Measurements from ENCODE around the gene NDUFA3.
"Not testable (repeated sequence)": the region's sequence is repeated elsewhere in the genome, so short reads cannot be mapped to it uniquely, and the experiment has no call there.

Gene NDUFA3

DNA sequence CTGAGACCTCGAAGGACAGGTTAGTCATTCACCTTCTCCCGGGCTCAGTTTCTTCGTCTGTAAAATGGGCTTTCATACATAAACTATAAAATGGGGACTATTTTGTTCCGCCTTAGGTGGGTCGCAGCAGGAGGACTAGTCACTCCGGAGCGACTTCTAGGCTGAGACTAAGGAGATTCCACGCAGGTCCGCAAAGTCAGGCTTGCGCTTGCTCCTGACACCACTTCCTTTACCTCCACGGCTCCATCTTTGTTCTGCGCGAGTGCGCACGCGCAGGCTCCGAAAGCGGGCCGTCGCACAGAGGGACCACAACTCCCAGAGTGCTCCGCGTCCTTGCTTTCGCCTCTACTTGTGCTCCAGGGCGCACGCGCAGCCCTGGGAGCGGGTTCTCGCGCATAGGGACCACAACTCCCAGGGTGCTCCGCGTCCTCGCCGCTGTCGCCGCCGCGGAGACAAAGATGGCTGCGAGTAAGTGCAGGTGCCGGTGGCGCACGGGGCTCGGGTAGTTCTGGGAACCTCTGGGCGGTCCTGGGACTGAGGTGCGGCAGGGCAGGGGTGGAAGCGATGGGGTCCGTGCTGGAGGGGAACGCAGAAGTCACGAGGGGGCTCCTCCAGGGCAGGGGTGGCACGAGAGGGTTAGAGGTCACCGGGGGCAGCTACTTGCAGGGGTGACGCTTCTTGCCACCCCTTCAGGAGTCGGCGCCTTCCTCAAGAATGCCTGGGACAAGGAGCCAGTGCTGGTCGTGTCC, at the start of gene NDUFA3:
TSS of gene NDUFA3 (plus strand) at position 435 of the 749 bp plus-strand sequence. CDS start at position 459, 24 bp downstream.
- DNase-seq (ENCODE audit: low spot score): peak; percentile 98

DNA sequence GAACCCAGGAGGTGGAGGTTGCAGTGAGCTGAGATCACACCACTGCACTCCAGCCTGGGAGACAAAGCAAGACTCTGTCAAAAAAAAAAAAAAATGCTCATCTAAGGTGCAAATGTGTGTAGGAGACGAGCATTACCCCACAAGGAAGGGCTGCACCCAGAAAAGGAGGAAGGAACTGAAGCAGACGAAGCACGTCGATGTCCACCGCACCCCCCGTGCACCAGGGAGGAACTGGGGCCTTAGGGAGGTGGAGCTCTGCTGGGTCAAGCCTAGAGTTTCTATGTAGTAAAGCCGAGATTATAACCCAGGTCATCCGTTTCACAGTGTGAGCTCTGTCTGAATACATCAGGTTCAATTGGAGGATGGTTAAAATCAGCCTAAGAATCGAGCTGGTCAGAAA, 40.0 kb upstream of the NDUFA3 start:
- DNase-seq (ENCODE audit: low spot score): no peak

DNA sequence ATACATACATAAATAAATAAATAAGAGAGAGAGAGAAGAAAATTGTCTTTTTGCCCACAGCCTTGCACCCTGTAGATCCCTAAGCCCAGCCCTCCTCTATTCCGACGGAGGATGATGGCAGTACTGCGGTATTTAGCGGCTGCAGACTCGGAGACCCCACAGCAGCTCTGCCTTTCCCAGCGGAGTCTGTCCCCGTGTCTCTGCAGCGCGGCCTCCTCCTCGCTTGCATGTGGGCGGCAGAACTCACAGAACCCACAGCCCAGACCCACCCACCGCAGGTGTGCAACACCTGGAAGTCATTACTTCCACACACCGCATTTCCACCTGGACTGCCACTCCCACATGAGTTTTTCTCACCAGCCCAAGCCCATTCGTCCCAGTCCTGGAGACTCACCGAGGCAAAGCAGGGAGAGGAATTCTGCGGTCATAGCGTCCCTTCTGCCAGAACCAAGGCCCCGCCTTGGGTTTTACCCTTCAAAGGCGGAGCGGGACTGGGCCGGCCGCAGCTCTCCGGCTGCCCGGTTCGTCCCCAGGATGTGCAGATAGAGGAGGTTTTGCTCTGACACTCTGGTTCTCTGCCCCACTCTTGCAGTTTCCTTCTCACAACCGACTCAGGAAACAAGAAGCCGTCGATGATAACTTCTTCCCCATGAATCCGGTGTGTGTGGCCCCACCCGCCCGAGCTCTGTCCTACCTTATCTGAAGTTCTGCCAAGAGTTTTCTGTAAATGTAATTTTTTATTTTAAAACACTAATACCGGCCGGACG, 39.1 kb upstream of the NDUFA3 start, which contains the start of gene VSTM1:
TSS of gene VSTM1 (minus strand) at position 548 of the 767 bp plus-strand sequence. CDS start at position 428, 120 bp downstream.
- no peak for DNase-seq (ENCODE audit: low spot score)

DNA sequence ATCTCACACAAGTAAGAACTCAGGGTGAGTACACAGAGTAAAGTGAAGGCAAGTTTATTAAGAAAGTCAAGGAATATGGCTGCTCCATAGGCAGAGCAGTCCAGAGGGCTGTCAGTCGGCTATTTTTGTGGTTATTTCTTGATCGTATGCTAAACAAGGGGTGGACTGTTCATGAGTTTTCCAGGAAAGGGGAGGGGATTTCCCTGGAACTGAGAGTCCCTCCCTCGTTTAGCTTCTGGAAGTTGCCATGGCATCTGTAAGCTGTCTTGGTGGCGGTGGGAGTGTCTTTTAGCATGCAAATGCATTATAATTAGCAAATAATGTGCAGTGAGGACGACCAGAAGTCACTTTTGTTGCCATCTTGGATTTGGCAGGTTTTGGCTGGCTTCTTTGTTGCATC, 33.2 kb upstream of the NDUFA3 start:
- DNase-seq (ENCODE audit: low spot score): no peak

DNA sequence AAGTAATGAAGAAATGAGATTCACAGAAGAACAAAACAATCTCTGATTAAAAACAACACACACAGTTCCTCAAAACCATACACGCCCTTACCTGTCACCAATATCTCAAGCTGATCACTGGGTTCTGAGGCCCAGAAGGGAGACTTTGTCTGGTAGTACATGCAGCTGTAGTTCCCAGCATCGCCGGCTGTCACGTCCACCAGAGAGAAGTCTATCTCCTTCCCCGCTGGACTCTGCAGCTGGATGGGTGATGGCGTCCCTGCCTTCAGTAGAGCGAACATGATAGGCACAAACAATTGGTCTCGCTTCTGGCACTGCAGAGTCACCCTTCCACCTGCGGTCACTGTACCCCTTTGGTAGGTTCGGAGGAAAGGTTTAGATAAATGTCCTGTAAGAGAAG, 28.8 kb upstream of the NDUFA3 start:
- DNase-seq (ENCODE audit: low spot score): no peak

DNA sequence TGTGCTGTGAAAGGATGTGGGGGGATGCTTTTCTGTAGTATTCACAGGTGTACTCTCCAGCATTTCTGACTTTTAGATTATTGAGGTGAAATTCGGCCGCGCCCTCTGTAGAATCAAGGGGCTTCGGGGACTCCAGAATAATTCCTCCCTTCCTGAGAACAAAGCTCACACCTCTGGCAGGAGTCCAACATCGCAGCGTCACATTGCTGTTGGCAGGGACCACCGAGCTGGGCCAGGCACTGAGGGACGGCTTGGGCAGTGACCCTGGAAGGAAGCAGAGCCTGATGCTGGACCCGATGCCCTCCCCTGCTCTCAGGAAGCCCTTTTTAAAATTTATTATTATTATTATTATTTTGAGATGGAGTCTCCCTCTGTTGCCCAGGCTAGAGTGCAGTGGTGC, 27.8 kb upstream of the NDUFA3 start:
- no peak for DNase-seq (ENCODE audit: low spot score)

DNA sequence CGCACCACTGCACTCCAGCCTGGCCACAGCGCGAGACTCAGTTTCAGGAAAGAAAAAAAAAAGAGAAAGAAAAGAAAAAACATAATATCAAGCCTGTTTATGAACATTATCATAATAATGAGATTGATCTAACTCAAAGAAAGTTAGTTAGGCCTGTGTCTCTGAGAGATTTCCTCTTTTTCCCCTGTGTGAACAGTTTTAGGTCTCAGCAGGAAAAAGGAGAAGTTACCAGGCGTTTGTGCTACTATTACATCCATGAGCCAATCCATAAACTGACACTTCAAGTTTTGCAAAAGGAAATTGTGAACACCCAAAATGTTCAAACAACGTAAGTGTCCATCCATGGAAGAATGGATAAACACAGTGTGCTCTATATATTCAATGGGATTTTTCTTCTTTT, 25.3 kb upstream of the NDUFA3 start:
- no peak for DNase-seq (ENCODE audit: low spot score)

DNA sequence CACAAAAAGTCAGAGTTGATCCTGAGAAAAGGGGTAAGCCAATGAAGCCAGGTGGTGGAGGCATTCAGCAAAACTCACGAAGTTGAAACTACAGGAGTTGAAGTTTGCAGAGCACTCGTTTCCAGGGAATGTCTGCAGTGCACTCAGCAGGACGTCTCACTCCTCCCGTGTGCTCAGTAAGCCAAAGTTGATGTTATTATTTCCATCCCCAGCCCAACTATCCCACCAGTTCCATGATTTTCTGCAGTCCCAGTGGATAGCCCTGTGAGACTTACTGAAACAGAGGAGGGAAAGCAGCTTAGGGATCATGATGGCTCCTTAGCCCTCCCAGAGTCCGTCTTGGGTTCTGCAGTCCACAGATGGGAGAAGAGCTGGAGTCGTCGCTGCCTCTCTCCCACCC, 21.6 kb upstream of the NDUFA3 start, which contains the start of gene TARM1:
TSS of gene TARM1 (minus strand) at position 334 of the 400 bp plus-strand sequence. CDS start at position 309, 25 bp downstream.
- DNase-seq (ENCODE audit: low spot score): no peak

DNA sequence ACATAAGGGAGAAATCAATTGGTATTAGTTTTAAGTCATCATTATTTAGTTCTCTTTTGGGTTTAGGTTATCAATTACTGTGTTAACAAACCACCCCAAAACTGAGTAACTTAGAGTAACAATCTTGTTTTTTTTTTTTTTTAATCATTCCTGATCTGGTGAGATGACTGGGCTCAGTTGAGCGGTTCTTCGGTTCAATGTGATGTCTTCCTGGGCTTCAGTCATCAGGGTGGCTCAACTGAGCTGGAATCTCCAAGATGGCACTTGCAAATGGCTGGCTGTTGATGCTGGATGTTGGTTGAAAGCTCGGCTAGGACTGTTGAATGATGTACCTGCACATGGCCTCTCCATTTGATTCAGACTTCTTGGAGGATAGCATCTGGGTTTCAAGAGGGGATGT, 18.2 kb upstream of the NDUFA3 start:
- DNase-seq (ENCODE audit: low spot score): no peak

DNA sequence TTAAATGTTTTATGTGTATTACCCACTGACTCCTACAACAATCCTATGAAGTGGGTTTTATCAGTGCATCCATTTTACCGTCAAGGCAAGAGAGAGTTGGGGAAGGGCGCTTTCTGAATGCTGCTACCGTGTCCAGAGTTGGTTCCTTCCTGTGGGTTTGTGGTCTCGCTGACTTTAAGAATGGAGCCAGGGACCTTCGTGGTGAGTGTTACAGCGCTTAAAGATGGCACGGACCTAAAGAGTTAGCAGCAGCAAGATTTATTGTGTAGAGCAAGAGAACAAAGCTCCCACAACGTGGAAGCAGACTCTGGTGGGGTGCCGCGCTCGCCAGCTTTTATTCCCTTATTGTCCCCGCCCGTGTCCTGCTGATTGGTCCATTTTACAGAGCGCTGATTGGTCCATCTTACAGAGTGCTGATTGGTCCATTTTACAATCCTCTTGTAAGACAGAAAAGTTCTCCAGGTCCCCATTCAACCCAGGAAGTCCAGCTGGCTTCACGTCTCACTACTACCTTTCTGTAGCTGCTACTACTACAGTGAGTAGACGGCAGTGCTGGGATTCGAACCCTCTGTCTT, 8.1 kb upstream of the NDUFA3 start:
- DNase-seq (ENCODE audit: low spot score): no peak

DNA sequence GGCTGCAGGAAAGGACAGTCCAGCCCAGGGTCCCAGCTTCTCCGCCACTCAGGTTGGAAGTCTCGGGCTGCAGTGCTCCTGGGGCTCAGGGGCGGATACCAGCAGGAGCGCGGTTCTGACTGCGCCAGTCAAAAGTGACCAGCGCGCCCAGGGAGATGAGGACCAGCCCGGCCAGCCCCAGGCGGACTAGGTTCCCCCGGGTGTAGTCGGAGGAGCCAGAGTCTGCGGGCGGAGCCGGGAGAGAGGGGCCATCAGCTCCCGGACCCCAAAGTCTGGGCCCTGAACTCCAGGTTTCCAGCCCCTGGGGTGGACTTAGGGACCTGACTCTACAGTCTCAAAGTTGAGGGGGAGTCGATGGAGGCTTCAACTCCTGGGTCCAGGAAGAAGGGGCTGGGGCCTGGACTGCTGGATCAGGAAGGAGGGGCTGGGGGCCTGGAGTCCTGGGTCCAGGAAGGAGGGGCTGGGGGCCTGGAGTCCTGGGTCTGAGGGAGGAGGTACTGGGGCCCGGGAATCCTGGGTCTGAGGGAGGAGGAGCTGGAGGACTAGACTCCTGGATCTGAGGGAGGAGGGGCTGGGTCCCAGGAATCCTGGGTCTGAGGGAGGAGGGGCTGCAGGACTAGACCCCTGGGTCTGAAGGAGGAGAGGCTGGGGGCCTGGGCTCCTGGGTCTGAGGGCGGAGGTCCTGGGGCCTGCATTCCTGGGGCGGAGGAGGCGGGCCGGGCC, 7.4 kb upstream of the NDUFA3 start:
- DNase-seq (ENCODE audit: low spot score): no peak

DNA sequence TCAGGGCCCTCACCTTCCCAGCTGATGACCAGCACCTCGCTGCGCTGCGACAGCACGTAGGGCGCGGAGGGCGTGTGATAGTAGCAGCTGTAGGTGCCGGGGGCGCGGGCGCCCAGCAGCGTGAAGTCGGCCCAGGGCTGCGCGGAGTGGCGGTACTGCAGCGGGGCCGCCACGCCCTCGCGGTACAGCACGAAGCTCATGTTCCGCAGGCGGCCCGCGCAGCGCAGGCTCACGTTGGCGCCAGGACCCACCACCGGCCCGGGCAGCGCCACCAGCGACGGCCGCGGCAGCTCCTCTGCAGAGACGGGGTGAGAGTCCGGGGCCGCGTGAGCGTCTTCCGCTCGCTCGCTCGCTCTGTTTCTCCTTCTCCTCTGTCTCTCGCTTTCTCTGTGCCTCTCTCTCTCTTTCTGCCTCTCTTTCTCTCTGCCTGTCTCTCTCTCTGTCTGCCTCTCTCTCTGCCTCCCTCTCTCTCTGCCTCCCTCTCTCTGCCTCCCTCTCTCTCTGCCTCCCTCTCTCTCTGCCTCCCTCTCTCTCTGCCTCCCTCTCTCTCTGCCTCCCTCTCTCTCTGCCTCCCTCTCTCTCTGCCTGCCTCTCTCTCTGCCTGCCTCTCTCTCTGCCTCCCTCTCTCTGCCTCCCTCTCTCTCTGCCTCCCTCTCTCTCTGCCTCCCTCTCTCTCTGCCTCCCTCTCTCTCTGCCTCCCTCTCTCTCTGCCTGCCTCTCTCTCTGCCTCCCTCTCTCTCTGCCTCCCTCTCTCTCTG, 6.6 kb upstream of the NDUFA3 start:
- DNase-seq (ENCODE audit: low spot score): peak; percentile 46

DNA sequence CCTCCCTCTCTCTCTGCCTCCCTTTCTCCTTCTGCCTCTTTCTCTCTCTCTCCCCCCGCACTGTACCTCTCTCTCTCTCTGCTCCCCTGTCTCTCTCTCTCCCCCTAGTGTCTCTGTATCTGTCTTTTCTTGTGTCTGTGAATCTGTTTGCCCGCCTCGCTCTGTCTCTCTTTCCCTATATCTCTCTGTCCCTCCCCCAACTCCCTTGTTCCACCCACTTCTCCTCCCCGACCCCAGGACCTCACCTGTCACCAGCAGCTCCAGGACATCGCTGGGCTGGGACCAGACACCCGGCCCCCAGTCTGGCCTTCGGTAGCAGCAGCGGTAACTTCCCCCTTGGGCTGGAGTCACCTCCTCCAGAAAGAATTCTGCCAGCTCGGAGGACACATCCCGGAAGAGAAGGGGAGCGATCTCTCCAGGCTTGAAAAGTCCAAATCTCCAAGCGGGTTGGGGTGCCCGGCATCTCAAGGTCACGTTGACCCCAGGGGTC, 6.0 kb upstream of the NDUFA3 start:
- DNase-seq (ENCODE audit: low spot score): peak; percentile 53

DNA sequence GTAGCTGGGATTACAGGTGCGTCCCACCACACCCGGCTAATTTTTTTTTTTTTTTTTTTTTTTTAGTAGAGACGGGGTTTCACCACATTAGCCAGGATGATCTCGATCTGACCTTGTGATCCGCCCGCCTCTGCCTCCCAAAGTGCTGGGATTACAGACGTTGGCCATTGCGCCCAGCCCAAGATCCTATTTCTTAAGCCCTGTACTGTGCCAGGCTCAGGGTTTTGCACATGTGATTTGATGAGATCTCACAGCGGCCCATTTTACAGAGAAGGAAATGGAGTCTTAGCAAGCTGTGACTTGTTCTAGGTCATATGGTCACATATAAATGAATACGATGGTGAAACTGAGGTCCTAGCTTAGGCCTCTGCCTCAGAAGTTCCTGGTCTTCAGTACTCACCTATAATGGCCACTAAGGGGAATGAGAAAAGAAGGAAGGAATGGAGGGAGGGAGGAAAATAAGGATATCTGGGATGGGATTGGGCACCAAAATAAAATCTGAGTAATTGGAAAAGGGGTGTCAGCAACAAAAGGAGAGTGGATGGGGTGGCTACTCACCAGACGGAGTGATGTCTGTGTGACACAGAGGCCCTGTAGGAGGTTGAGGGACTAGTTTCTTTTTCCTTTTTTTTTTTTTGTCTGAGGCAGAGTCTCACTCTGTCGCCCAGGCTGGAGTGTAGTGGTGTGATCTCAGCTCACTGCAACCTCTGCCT, 3.3 kb upstream of the NDUFA3 start:
- no peak for DNase-seq (ENCODE audit: low spot score)

DNA sequence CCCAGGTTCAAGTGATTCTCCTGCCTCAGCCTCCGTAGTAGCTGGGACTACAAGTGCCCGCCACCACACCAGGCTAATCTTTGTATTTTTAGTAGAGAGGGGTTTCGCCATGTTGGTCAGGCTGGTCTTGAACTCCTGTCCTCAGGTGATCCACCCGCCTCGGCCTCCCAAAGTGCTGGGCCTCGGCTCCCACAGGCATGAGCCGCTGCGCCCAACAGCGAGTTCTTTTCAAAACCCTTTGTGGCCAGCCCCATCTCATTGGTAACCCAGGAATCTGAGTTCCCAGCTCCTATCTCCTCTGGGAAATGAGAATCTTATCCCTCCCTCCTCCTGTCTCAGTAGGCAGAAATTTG, 2.8 kb upstream of the NDUFA3 start:
- DNase-seq (ENCODE audit: low spot score): not testable (repeated sequence)

DNA sequence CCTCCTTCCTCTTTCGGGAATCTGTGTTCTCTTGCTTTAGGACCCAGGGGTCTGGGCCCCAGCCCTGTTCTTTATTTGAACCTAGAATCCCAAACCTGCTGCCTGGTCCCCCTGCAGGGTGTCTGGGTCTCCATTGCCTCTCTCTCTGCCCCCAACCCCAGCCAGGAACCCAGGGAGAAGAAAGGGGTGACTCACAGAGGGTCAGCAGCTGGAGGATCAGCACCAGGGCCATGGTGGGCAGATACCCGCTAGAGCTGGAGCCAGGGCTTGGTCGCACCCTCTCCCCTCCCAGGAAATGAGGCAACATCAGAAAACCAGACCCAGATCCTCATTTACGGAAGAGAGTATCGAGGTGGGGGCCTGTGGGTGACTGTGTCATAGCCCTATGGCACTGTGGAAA, 2.1 kb upstream of the NDUFA3 start, which contains the start of gene OSCAR:
TSS of gene OSCAR (minus strand) at position 243 of the 400 bp plus-strand sequence. CDS start at position 232, 11 bp downstream.
- no peak for DNase-seq (ENCODE audit: low spot score)

DNA sequence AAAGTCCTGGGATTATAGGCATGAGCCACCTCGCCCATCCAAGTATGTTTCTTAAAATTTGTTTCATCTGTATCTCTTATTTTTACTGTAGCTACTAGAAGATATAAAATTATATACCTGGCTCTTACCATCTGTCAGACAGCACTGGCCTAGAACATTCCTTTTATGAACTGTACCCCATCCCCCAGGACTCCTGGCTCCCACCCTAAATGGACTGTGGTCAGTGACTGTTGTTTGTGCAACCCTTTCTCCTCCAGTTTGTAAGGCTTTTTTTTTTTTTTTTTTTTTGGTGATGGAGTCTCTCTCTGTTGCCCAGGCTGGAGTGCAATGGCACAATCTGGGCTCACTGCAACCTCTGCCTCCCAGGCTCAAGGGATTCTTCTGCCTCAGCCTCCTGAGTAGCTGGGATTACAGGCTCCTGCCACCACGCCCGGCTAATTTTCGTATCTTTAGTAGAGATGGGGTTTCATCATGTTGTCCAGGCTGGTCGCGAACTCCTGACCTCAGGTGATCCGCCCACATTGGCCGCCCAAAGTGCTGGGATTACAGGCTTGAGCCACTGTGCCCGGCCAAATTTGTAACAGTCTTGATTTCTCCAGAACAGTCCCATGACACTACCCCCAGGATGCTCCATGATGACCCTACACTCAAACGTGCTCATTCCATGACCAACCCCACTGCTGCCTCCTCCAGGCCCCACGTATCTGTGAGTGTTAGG, 2.5 kb downstream of the NDUFA3 start:
- DNase-seq (ENCODE audit: low spot score): no peak

DNA sequence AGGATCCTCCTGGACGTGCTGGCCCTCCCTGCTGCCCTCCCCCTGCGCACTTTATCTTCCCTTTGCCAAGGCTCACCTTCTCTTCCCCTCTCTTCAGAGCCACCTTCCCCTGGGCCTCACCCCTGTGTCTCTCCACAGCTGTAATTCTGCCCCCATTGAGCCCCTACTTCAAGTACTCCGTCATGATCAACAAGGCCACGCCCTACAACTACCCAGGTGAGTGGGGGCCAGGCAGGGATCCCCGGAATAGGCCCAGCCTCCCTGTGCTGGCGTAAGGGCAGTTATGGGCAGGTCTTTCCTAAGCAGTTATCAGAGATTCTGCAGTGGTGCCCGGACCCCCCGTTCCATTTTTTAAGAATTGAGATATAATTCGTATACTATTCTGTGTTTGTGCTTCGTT, 3.1 kb downstream of the NDUFA3 start:
- no peak for DNase-seq (ENCODE audit: low spot score)

DNA sequence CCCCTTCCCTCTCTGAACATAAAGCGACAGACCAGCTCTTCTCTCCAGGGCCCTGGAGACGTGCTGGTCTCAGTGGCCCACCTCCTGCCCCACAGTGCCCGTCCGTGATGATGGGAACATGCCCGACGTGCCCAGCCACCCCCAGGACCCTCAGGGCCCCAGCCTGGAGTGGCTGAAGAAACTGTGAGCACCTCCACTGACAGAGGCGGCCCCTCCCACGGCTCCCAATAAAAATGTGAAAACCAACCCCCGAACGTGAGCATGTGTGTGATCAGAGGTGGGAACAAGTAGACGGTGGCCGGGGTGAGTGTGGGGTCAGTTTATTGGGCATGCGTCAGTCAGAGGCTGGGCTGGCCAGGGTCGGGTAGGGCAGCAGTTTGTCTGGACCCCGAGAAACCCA, 4.1 kb downstream of the NDUFA3 start:
- no peak for DNase-seq (ENCODE audit: low spot score)

Data from RKO (cell line).